Measurements from ENCODE around the gene KRT17. TPM values are rescaled to one million over a fixed set of nuclear protein-coding genes. Genes with fewer than 3 reads are reported as not detected.

The KRT17 gene
- polyA plus RNA-seq, 1 experiment: 34.7 TPM

DNA sequence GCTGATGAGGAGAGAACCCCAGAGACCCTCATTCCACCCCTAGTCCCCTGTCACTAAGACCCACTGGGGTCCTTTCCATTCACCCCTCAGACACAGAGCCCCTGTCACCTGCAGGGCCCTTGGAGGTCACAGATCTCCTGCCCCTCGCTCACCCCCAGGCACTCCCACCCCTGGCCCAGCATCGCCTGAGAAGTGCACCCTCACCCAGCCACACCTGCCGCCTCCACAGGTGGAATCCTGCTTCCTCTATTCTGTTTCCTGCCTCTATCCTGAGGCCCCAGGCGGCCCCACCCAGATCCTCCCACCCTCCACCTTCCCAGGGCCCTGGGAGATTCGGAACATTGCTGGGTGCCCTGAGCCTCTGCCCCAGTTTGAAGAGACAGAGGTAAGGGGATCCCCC is 13.8 kb upstream of the KRT17 start:
- ChIA-PET POLR2A (no interaction called here), CTCF (no interaction called here)
- Histone ChIP-seq H3K27me3 (ENCODE audit: control insufficient read depth, insufficient read depth, low read length) (no peaks in the 10 kb centered on the region), H3K36me3 (ENCODE audit: control insufficient read depth, insufficient read depth, low read length) (no peaks in the 10 kb centered on the region), H3K4me3 (ENCODE audit: low read depth, low read length) (no peak overlapping the region)
- TF ChIP-seq, protein P1, sequence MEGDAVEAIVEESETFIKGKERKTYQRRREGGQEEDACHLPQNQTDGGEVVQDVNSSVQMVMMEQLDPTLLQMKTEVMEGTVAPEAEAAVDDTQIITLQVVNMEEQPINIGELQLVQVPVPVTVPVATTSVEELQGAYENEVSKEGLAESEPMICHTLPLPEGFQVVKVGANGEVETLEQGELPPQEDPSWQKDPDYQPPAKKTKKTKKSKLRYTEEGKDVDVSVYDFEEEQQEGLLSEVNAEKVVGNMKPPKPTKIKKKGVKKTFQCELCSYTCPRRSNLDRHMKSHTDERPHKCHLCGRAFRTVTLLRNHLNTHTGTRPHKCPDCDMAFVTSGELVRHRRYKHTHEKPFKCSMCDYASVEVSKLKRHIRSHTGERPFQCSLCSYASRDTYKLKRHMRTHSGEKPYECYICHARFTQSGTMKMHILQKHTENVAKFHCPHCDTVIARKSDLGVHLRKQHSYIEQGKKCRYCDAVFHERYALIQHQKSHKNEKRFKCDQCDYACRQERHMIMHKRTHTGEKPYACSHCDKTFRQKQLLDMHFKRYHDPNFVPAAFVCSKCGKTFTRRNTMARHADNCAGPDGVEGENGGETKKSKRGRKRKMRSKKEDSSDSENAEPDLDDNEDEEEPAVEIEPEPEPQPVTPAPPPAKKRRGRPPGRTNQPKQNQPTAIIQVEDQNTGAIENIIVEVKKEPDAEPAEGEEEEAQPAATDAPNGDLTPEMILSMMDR (IDR thresholded peaks at IDR 0.05; ENCODE audit: insufficient read depth, low read depth, low read length): no peak
- no peak for DNase-seq (ENCODE audit: low read depth)

DNA sequence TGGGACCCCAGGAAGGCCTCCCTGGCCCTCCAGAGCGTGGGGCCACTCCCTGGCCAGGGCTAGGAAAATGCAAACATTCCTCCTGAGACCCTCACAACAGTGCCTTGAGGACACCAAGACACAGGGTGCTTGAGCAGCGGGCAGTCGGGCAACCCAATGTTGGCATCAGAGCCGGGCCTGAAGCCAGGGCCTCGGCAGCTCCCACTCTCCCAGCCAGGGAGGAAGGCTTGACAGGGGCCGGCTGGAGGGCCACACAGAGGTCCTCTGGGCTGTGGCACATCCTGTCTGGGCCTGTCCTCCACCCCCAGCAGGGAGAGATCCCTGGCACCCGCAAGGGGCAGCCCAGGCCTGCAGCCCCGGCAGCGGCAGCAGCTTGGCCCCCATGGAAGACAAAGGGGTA is 12.3 kb upstream of the KRT17 start:
- no peaks in the 10 kb centered on the region for H3K27me3 ChIP-seq (ENCODE audit: control insufficient read depth, insufficient read depth, low read length)
- H3K4me3 ChIP-seq (ENCODE audit: low read depth, low read length): no peak overlapping the region
- H3K36me3 ChIP-seq (ENCODE audit: control insufficient read depth, insufficient read depth, low read length): no peaks in the 10 kb centered on the region
- POLR2A ChIA-PET: no interaction called here
- TF ChIP-seq, protein P1 (IDR thresholded peaks at IDR 0.05; ENCODE audit: insufficient read depth, low read depth, low read length): no peak
- CTCF ChIA-PET: interaction anchor here (1.8 to 3.5 kb wide), 3 partner anchors 9 to 87 kb away, joined by 5 to 24 read pairs (median 10); no protein-coding TSS in a partner anchor
- DNase-seq (ENCODE audit: low read depth): no peak

DNA sequence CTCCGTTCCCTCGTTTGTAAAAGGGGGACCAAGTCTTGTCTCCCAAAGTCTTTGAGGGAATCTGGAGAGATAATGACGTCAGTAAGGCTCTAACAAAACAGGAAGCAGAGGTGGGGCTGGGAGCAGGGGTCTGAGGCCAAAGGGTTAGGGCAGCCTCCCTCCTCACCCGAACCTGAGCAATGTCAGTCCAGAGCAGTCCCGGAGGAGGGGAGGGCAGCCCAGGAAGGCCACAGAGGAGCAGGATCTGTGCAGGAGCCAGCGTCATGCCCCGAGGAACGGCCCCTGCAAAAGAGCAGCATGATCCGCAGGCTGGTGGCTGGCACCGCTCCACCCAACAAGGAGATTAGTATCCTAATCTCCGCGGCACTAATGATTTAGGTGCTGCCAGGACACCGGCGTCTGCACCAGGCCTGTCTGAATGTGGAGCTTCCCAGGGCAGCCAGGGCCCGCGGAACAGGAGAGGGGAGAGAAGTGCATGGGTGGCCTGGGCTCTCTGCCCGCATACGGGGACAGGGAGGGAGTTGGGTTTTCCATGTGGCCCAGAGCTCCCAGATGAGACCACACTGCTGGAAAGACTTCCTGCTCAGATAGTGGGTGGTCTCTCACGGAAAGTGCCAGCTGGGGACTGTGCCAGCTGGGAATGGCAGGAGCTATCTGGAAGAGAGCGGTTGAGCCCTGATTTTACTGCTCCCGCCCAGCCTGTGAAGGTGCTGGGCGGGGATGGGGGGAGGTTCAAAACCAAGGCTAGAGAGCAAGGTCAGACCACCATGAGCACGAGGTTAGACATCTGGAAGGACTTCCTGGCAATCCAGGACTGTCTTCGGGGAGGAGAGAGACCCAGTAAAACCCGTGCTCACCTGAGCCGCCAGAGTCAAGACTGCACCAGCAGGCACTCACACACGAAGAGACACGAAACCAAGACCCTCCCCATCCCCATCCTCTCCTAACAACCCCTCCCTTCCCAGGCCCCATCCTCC is 11.0 kb upstream of the KRT17 start:
- TF ChIP-seq, protein P1 (IDR thresholded peaks at IDR 0.05; ENCODE audit: insufficient read depth, low read depth, low read length): no peak
- ChIA-PET CTCF (interaction anchor here (0.6 to 3.5 kb wide), 6 partner anchors 10 to 779 kb away, joined by 3 to 24 read pairs (median 4); partner anchors contain the start of gene KRT17), POLR2A (no interaction called here)
- no peak overlapping the region for H3K4me3 ChIP-seq (ENCODE audit: low read depth, low read length)
- no peaks in the 10 kb centered on the region for H3K27me3 ChIP-seq (ENCODE audit: control insufficient read depth, insufficient read depth, low read length)
- no peak for DNase-seq (ENCODE audit: low read depth)
- H3K36me3 ChIP-seq (ENCODE audit: control insufficient read depth, insufficient read depth, low read length): no peaks in the 10 kb centered on the region

DNA sequence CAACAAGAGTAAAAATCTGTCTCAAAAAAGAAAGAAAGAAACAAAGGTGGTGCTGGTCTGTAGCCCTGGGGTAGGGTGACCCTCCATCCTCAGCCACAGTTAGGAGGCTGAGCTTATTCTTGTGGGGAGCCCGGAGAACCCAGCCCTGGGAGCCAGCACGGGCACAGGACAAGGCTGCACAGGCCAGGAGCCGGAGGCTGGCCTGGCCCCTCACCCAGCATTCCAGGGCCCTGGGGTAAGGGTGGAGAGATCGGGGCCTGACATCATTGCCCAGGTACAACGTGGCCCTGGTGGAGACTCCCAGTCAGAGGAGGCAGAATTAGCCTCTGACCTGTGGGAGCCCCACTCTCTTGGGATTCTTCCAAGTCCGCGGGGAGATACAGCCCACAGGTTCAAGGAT is 10.3 kb upstream of the KRT17 start:
- DNase-seq (ENCODE audit: low read depth): no peak
- CTCF ChIA-PET: interaction anchor here (1.0 to 3.5 kb wide), 4 partner anchors 10 to 28 kb away, joined by 3 to 24 read pairs (median 7); partner anchors contain the start of gene KRT17
- TF ChIP-seq, protein P1 (IDR thresholded peaks at IDR 0.05; ENCODE audit: insufficient read depth, low read depth, low read length): no peak
- Histone ChIP-seq H3K36me3 (ENCODE audit: control insufficient read depth, insufficient read depth, low read length) (no peaks in the 10 kb centered on the region), H3K27me3 (ENCODE audit: control insufficient read depth, insufficient read depth, low read length) (no peaks in the 10 kb centered on the region), H3K4me3 (ENCODE audit: low read depth, low read length) (no peak overlapping the region)
- POLR2A ChIA-PET: no interaction called here

DNA sequence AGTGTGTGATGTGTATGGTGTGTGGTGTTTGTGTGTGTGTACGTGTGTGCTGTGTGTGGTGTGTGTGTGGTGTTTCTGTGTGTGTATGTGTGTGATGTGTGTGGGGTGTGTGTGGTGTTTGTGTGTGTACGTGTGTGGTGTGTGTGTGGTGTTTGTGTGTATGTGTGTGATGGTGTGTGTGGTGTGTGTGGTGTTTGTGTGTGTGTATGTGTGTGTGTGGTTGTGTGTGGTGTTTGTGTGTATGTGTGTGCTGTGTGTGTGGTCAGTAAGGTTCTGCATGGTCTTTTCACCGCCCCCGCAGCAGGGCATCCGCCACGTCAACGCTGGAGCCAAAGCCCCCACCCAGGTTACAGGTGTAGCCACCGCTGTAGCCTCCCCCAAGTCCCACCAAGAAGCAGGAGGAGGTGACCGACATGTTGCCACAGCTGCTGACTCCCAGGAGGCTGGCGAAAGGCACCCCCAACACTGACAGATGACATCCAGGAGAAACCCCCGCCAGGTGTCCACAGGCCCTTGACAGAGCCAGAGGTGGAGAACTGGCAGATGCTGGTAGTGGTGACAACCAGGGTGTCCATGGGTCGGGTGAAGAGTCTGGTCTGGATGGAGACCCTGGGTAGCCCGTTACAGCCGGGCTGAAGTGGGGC is 9.3 kb upstream of the KRT17 start:
- DNase-seq (ENCODE audit: low read depth): no peak
- ChIA-PET CTCF (interaction anchor here (3.1 kb wide), 1 partner anchor 11 kb away, joined by 10 read pairs; no protein-coding TSS in a partner anchor), POLR2A (no interaction called here)
- H3K4me3 ChIP-seq (ENCODE audit: low read depth, low read length): no peak overlapping the region
- H3K27me3 ChIP-seq (ENCODE audit: control insufficient read depth, insufficient read depth, low read length): no peaks in the 10 kb centered on the region
- H3K36me3 ChIP-seq (ENCODE audit: control insufficient read depth, insufficient read depth, low read length): no peaks in the 10 kb centered on the region
- TF ChIP-seq, protein P1 (IDR thresholded peaks at IDR 0.05; ENCODE audit: insufficient read depth, low read depth, low read length): no peak
